IPS-NIHi7 (cell line): ENCODE measurements around the gene RPL22.

Source experiments
- DNase-seq: peaks from one replicate; pipeline ENCODE4 v3.0.0; 2012; ENCODE audit warnings: mixed read lengths; ENCODE audit errors: extremely low spot score

Gene RPL22

GRCh38 chr1:6202256-6202655 lies 2.9 kb upstream of the RPL22 start:
- DNase-seq: no peak

DNA sequence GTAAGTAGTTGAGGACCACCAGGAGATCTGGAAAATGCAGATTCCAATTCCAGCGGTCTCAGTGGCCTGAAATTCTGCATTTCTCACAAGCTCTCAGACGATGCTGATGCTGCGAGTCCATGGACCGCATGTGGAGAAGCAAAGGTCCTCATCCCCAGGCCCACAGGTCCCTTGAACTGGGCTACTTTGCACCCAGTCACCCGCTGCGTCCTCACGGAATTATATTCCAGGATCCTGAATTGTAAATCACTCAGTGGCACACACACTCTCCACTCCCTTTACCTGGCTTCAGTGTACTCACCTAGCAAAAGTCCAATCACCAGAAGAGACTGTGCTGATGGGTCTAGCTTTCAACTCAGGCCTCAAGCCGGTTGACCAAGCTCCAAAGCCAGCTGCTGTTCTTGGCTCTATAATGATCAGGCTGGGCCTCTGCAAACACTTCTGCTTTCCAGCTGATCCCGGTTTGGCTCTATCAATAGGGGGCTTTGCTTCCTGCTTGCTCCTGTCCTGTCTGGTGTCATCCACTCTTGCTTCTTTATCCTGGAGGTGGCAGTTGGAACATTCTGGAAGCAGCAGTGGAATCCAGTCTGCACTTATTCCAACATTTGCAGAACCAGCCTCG lies 904 bp upstream of the RPL22 start:
- DNase-seq: no peak

- no peak for DNase-seq
Measured at GRCh38 chr1:6198646-6199297, 623 bp downstream of the RPL22 start.

DNA sequence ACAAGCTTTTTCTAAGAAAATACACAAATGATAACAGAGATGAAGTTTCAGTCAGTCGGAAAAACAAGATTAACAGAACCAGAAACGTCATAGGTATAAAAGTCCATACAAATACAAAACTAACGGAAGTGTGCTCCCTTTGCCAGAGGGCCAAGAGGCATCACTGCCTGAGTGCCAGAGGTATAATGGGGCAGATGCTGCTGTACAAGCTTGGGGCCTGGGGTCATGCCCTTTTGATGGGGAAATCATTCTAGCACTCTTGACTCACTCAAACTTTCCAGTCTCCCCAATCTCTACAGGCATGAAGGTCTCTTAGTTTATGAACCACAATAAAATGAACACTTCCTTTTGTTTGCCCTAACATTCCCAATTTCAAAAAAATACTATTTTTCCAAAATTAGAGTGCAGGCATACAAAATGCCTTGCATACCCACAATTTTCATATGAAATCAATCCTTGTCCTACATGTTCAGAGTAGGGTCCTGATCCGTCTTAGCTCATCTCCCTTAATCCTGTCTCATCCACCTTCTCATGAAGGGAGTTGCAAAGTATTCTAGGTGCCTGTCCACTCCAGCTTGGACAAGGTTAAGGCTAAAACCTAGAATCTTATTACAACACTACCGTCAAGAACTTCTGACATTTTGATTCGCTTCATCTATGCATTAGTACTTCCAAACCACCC lies 1.5 kb downstream of the RPL22 start:
- DNase-seq: no peak

GRCh38 chr1:6191968-6192367 lies 7.4 kb downstream of the RPL22 start:
- no peak for DNase-seq

DNA sequence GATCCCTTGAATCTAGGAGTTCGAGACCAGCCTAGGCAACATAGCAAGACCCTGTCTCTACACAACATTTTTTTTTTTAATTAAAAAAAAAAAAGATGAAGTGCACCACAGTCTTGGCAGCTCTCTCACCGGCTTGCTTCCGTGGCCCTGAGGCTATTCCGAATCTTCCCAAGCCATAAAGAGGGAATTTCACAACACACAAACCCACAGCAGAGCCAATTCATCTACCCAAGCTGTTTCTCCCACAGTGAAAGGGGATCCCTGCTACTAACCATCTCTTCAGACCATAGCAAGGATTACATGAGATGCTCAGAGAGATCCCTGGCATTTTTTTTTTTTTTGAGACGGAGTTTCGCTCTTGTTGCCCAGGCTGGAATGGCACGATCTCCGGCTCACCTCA lies 10.9 kb downstream of the RPL22 start:
- no peak for DNase-seq

- peak; percentile 27 for DNase-seq
Measured at GRCh38 chr1:6185635-6186382, 13.6 kb downstream of the RPL22 start.

GRCh38 chr1:6185151-6185550 lies 14.2 kb downstream of the RPL22 start:
- DNase-seq: no peak

GRCh38 chr1:6184083-6184783 lies 15.2 kb downstream of the RPL22 start:
- no peak for DNase-seq

- peak; percentile 9 for DNase-seq
Measured at GRCh38 chr1:6183520-6183989, 15.8 kb downstream of the RPL22 start.

DNA sequence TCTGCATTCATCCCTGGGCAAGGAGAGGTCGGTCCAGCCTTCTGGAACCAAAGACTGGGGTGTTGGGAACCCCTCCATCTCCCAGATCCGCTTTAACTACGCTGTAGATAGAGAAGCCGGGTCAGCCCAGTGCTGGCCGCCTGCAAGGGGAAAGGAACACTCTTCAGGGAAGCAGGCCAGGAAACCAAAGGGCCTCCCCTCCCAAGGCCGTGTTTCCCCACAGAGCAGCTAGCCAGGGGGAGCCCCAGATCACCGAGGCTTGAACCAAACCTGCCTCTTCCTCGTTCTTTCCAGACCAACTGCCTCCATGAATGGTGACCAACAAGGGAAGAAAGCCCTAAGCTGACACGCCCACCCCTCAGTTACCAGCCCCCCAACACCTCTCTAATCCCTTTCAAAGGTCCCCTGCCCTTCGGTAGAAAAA lies 18.0 kb downstream of the RPL22 start:
- DNase-seq: peak; percentile 26

GRCh38 chr1:6180707-6181311 lies 18.6 kb downstream of the RPL22 start:
- peak; percentile 39 for DNase-seq

GRCh38 chr1:6180268-6180706 lies 19.1 kb downstream of the RPL22 start, which contains the start of gene CHD5:
CHD5 (minus strand) TSS chr1:6180321; CDS start chr1:6180023, 298 bp downstream.
- DNase-seq: peak; percentile 59

DNA sequence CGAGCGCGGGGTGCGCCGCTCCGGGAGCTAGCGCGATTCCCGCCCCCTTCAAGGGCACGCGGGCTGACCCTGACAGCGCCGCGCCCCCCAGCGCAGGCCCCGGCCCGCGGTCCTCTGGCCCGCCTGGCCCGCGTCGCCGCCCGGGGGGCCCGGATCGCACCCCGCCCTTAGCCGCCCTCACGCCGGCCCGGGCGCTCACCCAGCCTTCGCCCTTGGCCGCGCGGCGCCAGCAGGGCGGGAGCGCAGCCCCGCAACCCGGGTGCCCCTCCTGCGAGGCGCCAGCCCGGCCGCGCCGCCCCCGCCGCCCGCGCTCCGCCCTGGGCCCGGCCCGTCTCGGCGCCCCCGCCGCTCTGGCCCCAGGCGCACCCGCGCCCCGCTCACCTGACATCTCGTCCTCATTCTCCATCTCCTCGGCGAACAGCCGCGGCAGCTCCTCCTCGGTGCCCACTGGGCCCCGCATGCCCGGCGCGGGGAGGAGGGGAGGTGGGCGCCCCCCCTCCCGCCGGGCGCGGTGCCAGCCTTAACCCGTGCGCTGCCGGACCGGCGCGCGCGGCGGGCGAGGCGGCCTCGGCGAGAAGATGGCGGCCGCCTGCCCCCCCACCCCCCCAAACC lies 19.7 kb downstream of the RPL22 start:
- peak; percentile 24 for DNase-seq

GRCh38 chr1:6178751-6179563 lies 20.4 kb downstream of the RPL22 start:
- DNase-seq: peak; percentile 57

DNA sequence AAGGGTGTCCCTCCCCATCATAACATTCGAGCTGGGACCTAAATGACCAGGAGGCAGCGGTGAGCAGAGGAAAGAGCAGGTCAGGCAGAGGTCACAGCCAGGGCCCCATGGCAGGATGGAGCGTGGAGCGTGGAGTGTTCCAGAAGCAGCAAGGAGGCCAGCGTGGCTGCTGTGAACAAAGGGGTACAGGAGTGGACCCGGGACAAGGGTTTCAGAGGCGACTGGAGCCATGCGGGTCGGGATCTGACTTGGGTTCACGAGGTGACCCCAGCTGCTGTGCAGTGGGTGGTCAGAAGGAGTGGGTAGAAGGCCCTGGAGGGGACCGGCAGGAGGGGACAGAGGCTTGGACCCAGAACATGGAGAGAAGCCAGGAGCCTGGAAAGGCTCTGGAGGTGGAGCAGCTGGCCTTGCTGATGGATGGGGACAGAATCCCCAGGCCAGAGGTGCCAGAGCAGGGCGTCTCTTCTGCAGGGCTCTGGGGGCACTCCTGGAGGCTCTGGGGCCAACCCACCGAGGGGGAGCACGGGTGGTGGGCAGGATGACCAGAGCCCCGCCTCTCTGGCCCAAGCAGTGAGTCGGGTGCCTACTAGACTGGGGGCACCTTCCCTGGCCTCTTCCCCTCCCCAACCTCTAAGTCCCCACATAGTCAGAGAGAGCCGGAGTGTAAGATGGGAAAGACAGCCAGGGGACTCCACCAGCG lies 21.6 kb downstream of the RPL22 start:
- no peak for DNase-seq

DNA sequence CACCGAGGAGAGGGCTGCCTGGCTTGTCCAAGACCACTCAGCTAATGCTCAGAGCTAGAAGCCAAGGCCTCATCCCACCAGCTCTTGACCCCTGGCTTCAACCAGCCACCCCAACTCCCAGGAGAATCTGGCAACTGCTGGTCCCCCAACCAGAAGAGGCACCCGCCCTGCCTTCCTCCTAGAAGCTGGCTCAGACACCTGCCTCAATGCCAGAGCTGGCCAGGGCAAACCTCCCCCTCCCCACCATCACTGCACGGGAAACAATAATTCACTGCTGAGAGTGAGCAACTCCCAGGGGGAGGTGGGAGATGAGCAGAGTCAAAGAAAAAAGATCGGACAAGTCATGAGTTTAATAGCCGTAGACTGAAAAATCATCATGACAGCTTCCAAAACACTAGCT lies 22.6 kb downstream of the RPL22 start:
- DNase-seq: no peak

- no peak for DNase-seq
Measured at GRCh38 chr1:6175411-6175828, 24.0 kb downstream of the RPL22 start.
